ENCODE results near the gene ADORA2A. TPM values are rescaled to one million over a fixed set of nuclear protein-coding genes. Genes with fewer than 3 reads are reported as not detected.

ADORA2A gene
- total RNA-seq, 2 donors from 2014 or later = 25.9 to 47.8 TPM

GRCh38 chr22:24394254-24394653 lies 33.1 kb upstream of the ADORA2A start:
- Mint-ChIP-seq H3K27ac (no peak overlapping the region), H3K27me3 (no peaks in the 10 kb centered on the region), H3K4me1 (no peaks in the 10 kb centered on the region), H3K36me3 (ENCODE audit: low read depth) (peaks cover 41% of the 10 kb centered on the region), H3K9me3 (no peaks in the 10 kb centered on the region), H3K4me3 (no peak overlapping the region)
- ATAC-seq (replicated peaks) = no peak

GRCh38 chr22:24398409-24398808 lies 29.0 kb upstream of the ADORA2A start:
- Mint-ChIP-seq H3K27me3 (no peaks in the 10 kb centered on the region), H3K27ac (no peak overlapping the region), H3K4me3 (no peak overlapping the region), H3K4me1 (peaks cover 21% of the 10 kb centered on the region), H3K36me3 (ENCODE audit: low read depth) (peaks cover 55% of the 10 kb centered on the region), H3K9me3 (no peaks in the 10 kb centered on the region)
- ATAC-seq (replicated peaks) = no peak

DNA sequence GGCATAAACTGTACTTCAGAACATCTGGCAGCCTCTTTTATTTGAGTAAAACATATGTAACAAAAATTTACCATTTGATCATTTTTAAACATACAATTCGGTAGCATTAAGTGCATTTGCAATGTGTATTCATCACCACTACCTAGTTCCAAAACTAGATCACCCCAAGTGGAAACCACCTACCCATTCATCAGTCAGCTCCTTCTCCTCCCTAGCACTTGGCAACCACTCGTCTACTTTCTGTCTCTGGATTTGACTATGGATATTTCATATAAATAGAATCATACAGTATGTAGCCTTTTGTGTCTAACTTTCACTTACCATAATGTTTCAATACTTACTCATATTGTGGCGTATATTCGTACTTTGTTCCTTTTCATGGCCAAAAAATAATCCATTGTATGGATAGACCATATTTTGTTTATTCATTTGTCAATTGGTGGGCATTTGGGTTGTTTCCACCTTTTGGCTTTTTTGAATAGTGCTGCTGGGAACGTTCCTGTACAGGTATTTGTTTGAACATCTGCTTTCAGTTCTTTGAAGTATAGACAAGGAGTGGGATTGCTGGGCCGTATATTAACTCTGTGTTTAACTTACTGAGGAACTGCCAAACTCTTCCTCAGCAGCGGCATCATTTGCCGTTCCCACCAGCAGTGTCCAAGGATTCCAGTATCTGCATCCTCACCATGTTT lies 27.2 kb upstream of the ADORA2A start:
- Mint-ChIP-seq H3K36me3 (ENCODE audit: low read depth) (peaks cover 67% of the 10 kb centered on the region), H3K4me1 (peaks cover 21% of the 10 kb centered on the region), H3K27me3 (no peaks in the 10 kb centered on the region), H3K9me3 (no peaks in the 10 kb centered on the region), H3K4me3 (peak overlapping the region; percentile 79), H3K27ac (peak overlapping the region; percentile 92)
- peak; percentile 91 for ATAC-seq (replicated peaks)

GRCh38 chr22:24400726-24401596 lies 26.4 kb upstream of the ADORA2A start:
- peak; percentile 52 for ATAC-seq (replicated peaks)
- no peaks in the 10 kb centered on the region for H3K27me3 Mint-ChIP-seq
- peak overlapping the region; percentile 79 for H3K4me3 Mint-ChIP-seq
- peaks cover 60% of the 10 kb centered on the region for H3K36me3 Mint-ChIP-seq (ENCODE audit: low read depth)
- H3K4me1 Mint-ChIP-seq = peaks cover 21% of the 10 kb centered on the region
- peak overlapping the region; percentile 92 for H3K27ac Mint-ChIP-seq
- H3K9me3 Mint-ChIP-seq = no peaks in the 10 kb centered on the region

GRCh38 chr22:24401931-24402367 lies 25.4 kb upstream of the ADORA2A start:
- Mint-ChIP-seq H3K27ac (peak overlapping the region; percentile 92), H3K4me1 (peaks cover 21% of the 10 kb centered on the region)

DNA sequence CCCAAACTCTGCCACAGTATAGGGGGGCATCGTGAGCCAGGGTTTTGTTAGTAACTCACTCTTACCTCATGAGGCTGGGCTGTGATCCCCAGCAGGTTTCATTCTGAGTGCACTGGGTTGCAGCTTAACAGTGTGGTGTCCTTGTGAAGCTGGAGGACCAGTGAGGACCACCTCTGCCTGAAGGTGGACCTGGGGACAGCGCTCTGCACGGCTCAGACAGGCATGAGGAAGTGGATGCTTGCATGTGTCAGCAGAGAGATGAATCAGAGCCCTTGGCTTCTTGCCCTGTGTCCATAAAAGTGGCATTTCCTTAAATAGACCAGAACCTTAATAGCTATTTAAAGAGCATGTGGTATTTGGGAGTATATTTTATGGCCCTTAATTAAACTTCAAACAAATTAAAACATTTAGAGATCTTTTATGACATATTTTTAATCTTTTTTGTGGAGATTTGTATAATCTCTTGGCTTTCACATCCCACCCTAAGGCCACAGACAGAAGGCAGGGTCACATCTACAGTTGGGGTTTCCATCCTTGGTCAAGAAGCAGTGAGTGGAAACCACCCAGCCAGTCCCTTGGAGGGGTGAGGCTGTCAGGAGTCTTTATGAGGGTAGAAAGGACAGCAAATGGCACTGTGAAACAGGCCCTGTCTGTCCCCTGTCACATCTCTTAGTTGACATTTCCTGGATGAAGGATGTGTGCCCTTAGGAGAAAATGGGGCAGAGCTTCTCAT lies 24.8 kb upstream of the ADORA2A start:
- peak overlapping the region; percentile 92 for H3K27ac Mint-ChIP-seq
- H3K4me3 Mint-ChIP-seq = peak overlapping the region; percentile 54
- H3K9me3 Mint-ChIP-seq = no peaks in the 10 kb centered on the region
- peaks cover 22% of the 10 kb centered on the region for H3K4me1 Mint-ChIP-seq
- peaks cover 53% of the 10 kb centered on the region for H3K36me3 Mint-ChIP-seq (ENCODE audit: low read depth)
- ATAC-seq (replicated peaks) = peak; percentile 22
- no peaks in the 10 kb centered on the region for H3K27me3 Mint-ChIP-seq

More at GRCh38 chr22:24401931-24402367, 25.4 kb upstream of the ADORA2A start:
- H3K27me3 Mint-ChIP-seq = no peaks in the 10 kb centered on the region
- no peak for ATAC-seq (replicated peaks)
- H3K36me3 Mint-ChIP-seq (ENCODE audit: low read depth) = peaks cover 50% of the 10 kb centered on the region
- H3K4me3 Mint-ChIP-seq = peak overlapping the region; percentile 79
- no peaks in the 10 kb centered on the region for H3K9me3 Mint-ChIP-seq

DNA sequence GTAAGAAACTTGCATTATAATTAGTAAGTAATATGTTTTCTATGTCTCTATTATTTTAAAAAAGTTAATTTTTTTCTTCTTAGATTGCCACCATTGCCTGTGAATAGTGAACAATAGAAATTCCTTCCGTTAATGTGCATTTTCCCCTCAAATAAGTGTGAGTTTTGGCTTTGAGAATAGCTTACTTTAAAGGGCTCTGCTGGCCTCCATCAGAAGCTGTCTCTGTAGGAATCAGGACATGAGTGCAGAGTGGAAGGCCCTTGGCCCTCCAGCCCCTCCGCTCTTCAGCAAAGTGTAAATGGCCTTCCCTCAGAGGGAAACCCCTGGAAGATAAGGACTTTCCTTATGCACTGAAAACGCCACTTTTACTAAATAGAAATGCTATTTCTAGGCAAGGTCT lies 24.1 kb upstream of the ADORA2A start:
- peaks cover 27% of the 10 kb centered on the region for H3K4me1 Mint-ChIP-seq
- H3K27ac Mint-ChIP-seq = peak overlapping the region; percentile 13
- H3K9me3 Mint-ChIP-seq = no peaks in the 10 kb centered on the region
- no peaks in the 10 kb centered on the region for H3K27me3 Mint-ChIP-seq
- no peak overlapping the region for H3K4me3 Mint-ChIP-seq
- no peak for ATAC-seq (replicated peaks)
- peaks cover 49% of the 10 kb centered on the region for H3K36me3 Mint-ChIP-seq (ENCODE audit: low read depth)

- Mint-ChIP-seq H3K9me3 (no peaks in the 10 kb centered on the region), H3K27ac (peak overlapping the region; percentile 48), H3K4me1 (peaks cover 27% of the 10 kb centered on the region), H3K27me3 (no peaks in the 10 kb centered on the region), H3K36me3 (ENCODE audit: low read depth) (peaks cover 44% of the 10 kb centered on the region), H3K4me3 (no peak overlapping the region)
- no peak for ATAC-seq (replicated peaks)
These were observed 22.7 kb upstream of the ADORA2A start for GRCh38 chr22:24404561-24405275.

DNA sequence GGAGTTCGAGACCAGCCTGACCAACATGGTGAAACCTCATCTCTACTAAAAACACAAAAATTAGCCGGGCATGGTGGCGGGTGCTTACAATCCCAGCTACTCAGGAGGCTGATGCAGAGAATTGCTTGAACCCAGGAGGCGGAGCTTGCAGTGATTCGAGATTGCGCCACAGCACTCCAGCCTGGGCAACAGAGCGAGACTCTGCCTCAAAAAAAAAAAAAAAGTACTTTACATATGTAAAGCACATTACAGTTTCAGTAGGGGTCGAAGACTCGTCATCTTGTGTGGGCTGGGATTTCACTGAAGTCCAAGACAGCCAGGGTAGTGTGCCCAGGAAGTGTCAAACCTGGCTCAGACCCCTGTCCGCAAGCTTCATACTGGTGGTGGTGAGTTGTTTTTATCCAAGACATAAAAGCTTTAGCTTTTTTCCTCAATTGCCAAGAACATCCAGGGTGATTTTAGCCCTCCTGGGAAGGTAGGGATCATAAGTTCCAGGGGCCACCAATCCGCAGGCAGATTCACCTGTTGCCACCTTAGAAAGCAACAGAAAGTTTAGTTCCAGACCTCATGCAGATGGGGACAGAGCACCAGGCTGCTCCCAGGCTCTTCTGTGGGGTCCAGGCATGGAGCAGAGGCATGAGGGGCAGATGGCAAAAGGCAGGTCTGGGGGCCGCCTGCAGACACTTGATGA lies 21.6 kb upstream of the ADORA2A start:
- peaks cover 24% of the 10 kb centered on the region for H3K4me1 Mint-ChIP-seq
- ATAC-seq (replicated peaks) = no peak

GRCh38 chr22:24406322-24407277 lies 20.8 kb upstream of the ADORA2A start:
- no peak for ATAC-seq (replicated peaks)
- Mint-ChIP-seq H3K27ac (peak overlapping the region; percentile 39), H3K4me3 (no peak overlapping the region), H3K36me3 (ENCODE audit: low read depth) (peaks cover 39% of the 10 kb centered on the region), H3K9me3 (no peaks in the 10 kb centered on the region), H3K27me3 (no peaks in the 10 kb centered on the region), H3K4me1 (peaks cover 18% of the 10 kb centered on the region)

More for the DNA sequence above, 21.6 kb upstream of the ADORA2A start:
- Mint-ChIP-seq H3K9me3 (no peaks in the 10 kb centered on the region), H3K36me3 (ENCODE audit: low read depth) (peaks cover 47% of the 10 kb centered on the region), H3K4me3 (no peak overlapping the region), H3K27ac (peak overlapping the region; percentile 38), H3K27me3 (no peaks in the 10 kb centered on the region)

- H3K4me3 Mint-ChIP-seq = no peak overlapping the region
- H3K36me3 Mint-ChIP-seq (ENCODE audit: low read depth) = peaks cover 36% of the 10 kb centered on the region
- ATAC-seq (replicated peaks) = no peak
- no peaks in the 10 kb centered on the region for H3K27me3 Mint-ChIP-seq
- peak overlapping the region; percentile 39 for H3K27ac Mint-ChIP-seq
- H3K4me1 Mint-ChIP-seq = peaks cover 16% of the 10 kb centered on the region
- no peaks in the 10 kb centered on the region for H3K9me3 Mint-ChIP-seq
These were observed 20.1 kb upstream of the ADORA2A start for GRCh38 chr22:24407278-24407665.

DNA sequence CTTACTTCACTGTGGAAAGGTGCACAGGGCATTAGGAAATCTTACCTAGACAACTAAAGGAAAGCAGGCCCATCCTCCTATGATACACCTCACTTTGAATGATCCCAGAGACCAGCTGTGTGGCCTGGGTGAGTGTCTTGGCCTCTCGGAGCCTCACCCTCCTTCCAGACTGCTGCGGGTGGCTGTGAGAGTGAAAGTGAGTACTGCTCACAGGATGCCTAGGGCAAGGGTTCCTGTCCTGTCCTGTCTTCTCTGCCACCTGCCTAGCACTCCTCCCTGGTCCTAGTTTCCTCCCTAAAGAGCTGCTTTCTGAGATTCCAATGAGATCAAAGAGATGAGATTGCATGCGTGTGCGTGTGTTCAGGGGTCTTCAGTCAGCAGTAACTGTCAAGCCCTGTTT lies 19.5 kb upstream of the ADORA2A start:
- Mint-ChIP-seq H3K4me3 (no peak overlapping the region), H3K27me3 (no peaks in the 10 kb centered on the region), H3K36me3 (ENCODE audit: low read depth) (peaks cover 38% of the 10 kb centered on the region), H3K9me3 (no peaks in the 10 kb centered on the region), H3K27ac (peak overlapping the region; percentile 39), H3K4me1 (peaks cover 13% of the 10 kb centered on the region)
- ATAC-seq (replicated peaks) = no peak

DNA sequence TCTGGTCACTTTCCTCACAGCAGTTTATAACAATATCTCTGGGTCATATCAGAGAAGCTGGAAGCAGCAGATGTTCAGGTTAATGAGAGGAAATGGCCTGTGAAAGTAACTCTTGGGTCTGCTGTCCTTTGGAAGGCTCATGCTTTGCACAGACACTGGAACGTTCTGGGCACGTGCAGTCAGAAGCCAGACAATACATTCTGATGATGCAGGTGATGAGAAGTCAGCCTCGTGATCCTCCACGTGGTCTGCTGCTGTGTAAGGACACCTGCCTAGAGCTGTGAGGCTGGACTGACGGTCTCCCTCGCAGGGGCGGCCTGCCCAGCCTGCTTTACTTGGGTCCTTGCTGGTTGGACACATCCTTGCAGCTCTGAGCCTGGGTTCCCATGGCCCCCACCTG lies 18.8 kb upstream of the ADORA2A start:
- Mint-ChIP-seq H3K27me3 (no peaks in the 10 kb centered on the region), H3K9me3 (no peaks in the 10 kb centered on the region)

More for the DNA sequence above, 18.8 kb upstream of the ADORA2A start:
- H3K4me1 Mint-ChIP-seq = peaks cover 13% of the 10 kb centered on the region
- no peak overlapping the region for H3K4me3 Mint-ChIP-seq
- H3K27ac Mint-ChIP-seq = no peak overlapping the region
- peaks cover 40% of the 10 kb centered on the region for H3K36me3 Mint-ChIP-seq (ENCODE audit: low read depth)
- no peak for ATAC-seq (replicated peaks)
